NT2/D1 (cell line): ENCODE measurements around the gene AGMO.

Experiments
- SUZ12 ChIP-seq: IDR thresholded peaks from 2 replicates; pipeline ENCODE4 v1.6.1; 2011; ENCODE audit not compliant: insufficient read length, insufficient read depth; ENCODE audit errors: extremely low read depth
- YY1 ChIP-seq: IDR thresholded peaks from 2 replicates; pipeline ENCODE4 v1.6.1; 2011; ENCODE audit not compliant: insufficient read length, insufficient read depth
- ZNF274 ChIP-seq: IDR thresholded peaks from 2 replicates; pipeline ENCODE4 v1.6.1; 2011; ENCODE audit warnings: mild to moderate bottlenecking, low read depth, low read length

GRCh38 chr7:15248514-15248913 lies 313.3 kb downstream of the AGMO start:
- no peak for TF ChIP-seq ZNF274
- TF ChIP-seq YY1, result no peak
- no peak for TF ChIP-seq SUZ12
